ENCODE data around the gene PAX5. TPM values are rescaled to one million over a fixed set of nuclear protein-coding genes. Genes with fewer than 3 reads are reported as not detected.

The PAX5 gene
- total RNA-seq, 1 experiment from 2014 or later: not detected

- H2AFZ ChIP-seq: no peak overlapping the region
- H3K36me3 ChIP-seq (ENCODE audit: low read depth): no peaks in the 10 kb centered on the region
- no peak for DNase-seq
- H3F3A ChIP-seq (ENCODE audit: insufficient read depth, low read depth): no peaks in the 10 kb centered on the region
- H3K9me2 ChIP-seq (ENCODE audit: insufficient read depth): no peaks in the 10 kb centered on the region
- H3K27ac ChIP-seq: no peak overlapping the region
- H3K27me3 ChIP-seq (ENCODE audit: insufficient read depth, low read depth): peaks cover 31% of the 10 kb centered on the region
- H3K9me3 ChIP-seq (ENCODE audit: insufficient read depth, low read depth): no peaks in the 10 kb centered on the region
- no peaks in the 10 kb centered on the region for H4K20me1 ChIP-seq (ENCODE audit: insufficient read depth)
- H3K79me2 ChIP-seq (ENCODE audit: low read depth): no peaks in the 10 kb centered on the region
- H3K4me1 ChIP-seq (replicated peaks; ENCODE audit: insufficient read depth): no peaks in the 10 kb centered on the region
- no peak for TF ChIP-seq EZH2 (IDR thresholded peaks at IDR 0.05; ENCODE audit: low read depth)
- CTCF ChIA-PET: no interaction called here
- no peak overlapping the region for H3K4me2 ChIP-seq
- H3K4me3 ChIP-seq: no peak overlapping the region
- POLR2A ChIA-PET (ENCODE audit: unreplicated experiment): no interaction called here
- intact Hi-C loops (cut with micrococcal nuclease; ENCODE audit: unreplicated experiment): no loop called here
- BruUV-seq (replicated peaks): no TSS peak
These were observed 184.1 kb downstream of the PAX5 start for GRCh38 chr9:36849943-36850342.

DNA sequence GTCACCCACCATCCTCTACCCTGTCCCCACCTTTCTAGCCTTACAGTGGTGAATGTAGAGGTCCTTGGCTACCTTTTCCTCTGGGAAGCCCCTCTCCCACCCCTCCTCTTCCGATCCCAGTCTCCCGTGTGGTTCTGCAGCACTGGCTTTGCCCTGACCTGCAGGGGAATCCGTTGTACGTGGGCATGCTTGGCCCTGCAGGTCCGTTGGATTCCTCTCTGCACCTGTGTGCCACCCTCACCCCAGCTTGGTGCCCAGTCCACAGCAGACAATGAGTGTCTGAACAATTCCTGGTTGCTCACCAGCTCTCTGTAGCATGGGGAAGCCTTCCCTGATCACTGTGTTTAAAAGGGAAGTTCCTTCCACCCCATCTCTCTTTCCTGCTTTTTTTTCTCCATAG lies 185.1 kb downstream of the PAX5 start:
- TF ChIP-seq EZH2 (IDR thresholded peaks at IDR 0.05; ENCODE audit: low read depth) (no peak), CTCF (conservative IDR thresholded peaks at IDR 0.05) (no peak)
- no peaks in the 10 kb centered on the region for H3K4me1 ChIP-seq (replicated peaks; ENCODE audit: insufficient read depth)
- no peak overlapping the region for H3K27ac ChIP-seq
- no peak overlapping the region for H2AFZ ChIP-seq
- CTCF ChIA-PET: no interaction called here
- no peaks in the 10 kb centered on the region for H4K20me1 ChIP-seq (ENCODE audit: insufficient read depth)
- H3K79me2 ChIP-seq (ENCODE audit: low read depth): no peaks in the 10 kb centered on the region
- H3F3A ChIP-seq (ENCODE audit: insufficient read depth, low read depth): no peaks in the 10 kb centered on the region
- no peak overlapping the region for H3K4me3 ChIP-seq
- no peaks in the 10 kb centered on the region for H3K9me3 ChIP-seq (ENCODE audit: insufficient read depth, low read depth)
- intact Hi-C loops (cut with micrococcal nuclease; ENCODE audit: unreplicated experiment): no loop called here
- POLR2A ChIA-PET (ENCODE audit: unreplicated experiment): no interaction called here
- H3K27me3 ChIP-seq (ENCODE audit: insufficient read depth, low read depth): peaks cover 30% of the 10 kb centered on the region
- BruUV-seq (replicated peaks): no TSS peak
- no peak overlapping the region for H3K4me2 ChIP-seq
- no peaks in the 10 kb centered on the region for H3K9me2 ChIP-seq (ENCODE audit: insufficient read depth)
- no peak for DNase-seq
- H3K36me3 ChIP-seq (ENCODE audit: low read depth): no peaks in the 10 kb centered on the region

GRCh38 chr9:36847781-36848673 lies 186.0 kb downstream of the PAX5 start:
- intact Hi-C loops (cut with micrococcal nuclease; ENCODE audit: unreplicated experiment): no loop called here
- no peaks in the 10 kb centered on the region for H3K9me3 ChIP-seq (ENCODE audit: insufficient read depth, low read depth)
- H3K36me3 ChIP-seq (ENCODE audit: low read depth): no peaks in the 10 kb centered on the region
- no peak overlapping the region for H3K27ac ChIP-seq
- ChIA-PET CTCF (no interaction called here), POLR2A (ENCODE audit: unreplicated experiment) (no interaction called here)
- H3K4me1 ChIP-seq (replicated peaks; ENCODE audit: insufficient read depth): no peaks in the 10 kb centered on the region
- H4K20me1 ChIP-seq (ENCODE audit: insufficient read depth): no peaks in the 10 kb centered on the region
- no peak overlapping the region for H3K4me2 ChIP-seq
- no peak for DNase-seq
- H3K27me3 ChIP-seq (ENCODE audit: insufficient read depth, low read depth): peaks cover 21% of the 10 kb centered on the region
- H3F3A ChIP-seq (ENCODE audit: insufficient read depth, low read depth): no peaks in the 10 kb centered on the region
- H3K79me2 ChIP-seq (ENCODE audit: low read depth): no peaks in the 10 kb centered on the region
- H3K4me3 ChIP-seq: no peak overlapping the region
- H2AFZ ChIP-seq: no peak overlapping the region
- TF ChIP-seq EZH2 (IDR thresholded peaks at IDR 0.05; ENCODE audit: low read depth): no peak
- no peak for TF ChIP-seq CTCF (conservative IDR thresholded peaks at IDR 0.05)
- H3K9me2 ChIP-seq (ENCODE audit: insufficient read depth): no peaks in the 10 kb centered on the region
- no TSS peak for BruUV-seq (replicated peaks)
